Activated naive CD4-positive, alpha-beta T cell treated with anti-CD3 and anti-CD28 coated beads, Interleukin-2, amount 50 U/mL, for 16 hours (primary cell): ENCODE measurements around the gene ARPC2.

Source experiments
- DNase-seq: peaks from one replicate; pipeline ENCODE4 v3.0.0-alpha.2; 2020

Gene ARPC2

GRCh38 chr2:218217360-218218267 lies 625 bp downstream of the ARPC2 start:
- DNase-seq = peak; percentile 69

DNA sequence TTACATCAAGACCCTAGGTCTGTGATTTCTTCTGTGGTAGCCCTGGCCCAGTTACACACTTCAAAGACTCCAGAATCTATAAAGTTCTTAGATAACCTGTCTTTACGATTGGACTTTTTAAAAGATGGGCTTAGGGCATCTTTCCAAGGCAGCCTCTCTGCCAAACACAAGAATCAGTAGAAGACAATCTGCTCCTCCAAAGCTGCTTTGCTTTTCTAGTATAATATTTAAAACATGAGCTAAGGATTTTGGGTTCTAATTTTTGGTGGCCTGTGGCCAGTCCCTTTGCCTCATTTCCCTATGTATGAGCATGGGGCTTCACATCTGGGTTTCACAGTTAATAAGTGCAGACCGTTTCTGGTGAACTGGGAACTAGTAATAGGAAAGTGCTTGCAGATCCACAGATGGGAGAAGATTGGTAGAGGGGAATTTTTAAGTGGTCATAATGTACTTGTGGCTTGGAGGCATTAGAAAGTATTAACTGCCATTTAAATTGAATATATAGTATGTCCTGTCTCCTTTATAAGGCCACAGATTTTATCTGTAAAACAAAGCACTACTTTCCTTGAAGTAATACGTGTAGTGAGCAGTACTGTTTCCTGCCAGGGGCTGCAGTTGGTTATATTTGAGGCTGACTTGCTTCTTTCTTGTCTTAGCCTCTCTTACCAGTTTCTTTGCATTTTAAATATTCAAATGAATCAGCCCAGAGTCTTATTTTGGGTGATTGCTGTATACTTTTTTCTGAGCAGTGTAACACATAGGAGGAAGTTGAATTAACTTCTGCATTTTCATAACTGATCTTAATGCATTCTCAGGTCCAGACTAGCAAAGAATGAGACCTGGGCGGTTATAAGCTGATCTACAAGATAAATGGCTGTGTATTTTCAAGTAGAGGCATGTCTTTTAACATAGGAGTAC lies 1.5 kb downstream of the ARPC2 start:
- DNase-seq = no peak

- no peak for DNase-seq
Measured at GRCh38 chr2:218219934-218220333, 2.9 kb downstream of the ARPC2 start.

DNA sequence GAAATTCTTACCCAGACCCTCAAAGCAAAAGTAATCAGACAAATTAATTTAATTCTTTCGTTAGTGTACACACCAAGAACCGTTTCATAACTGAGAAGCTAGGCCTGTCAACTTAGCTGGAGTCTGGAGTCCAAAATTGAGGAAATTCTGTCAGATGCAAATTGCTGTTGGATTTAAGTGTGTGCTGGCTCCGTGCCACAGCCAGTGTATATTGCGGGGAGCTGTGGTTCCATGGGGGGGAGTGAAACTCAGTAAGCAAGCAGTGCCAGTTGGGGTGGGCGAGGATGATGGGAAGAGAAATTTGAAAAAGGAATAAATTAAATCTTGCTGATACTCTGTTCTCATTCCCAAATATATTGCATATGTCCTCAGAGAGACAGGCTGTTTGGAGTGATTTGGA lies 4.0 kb downstream of the ARPC2 start:
- DNase-seq = no peak

DNA sequence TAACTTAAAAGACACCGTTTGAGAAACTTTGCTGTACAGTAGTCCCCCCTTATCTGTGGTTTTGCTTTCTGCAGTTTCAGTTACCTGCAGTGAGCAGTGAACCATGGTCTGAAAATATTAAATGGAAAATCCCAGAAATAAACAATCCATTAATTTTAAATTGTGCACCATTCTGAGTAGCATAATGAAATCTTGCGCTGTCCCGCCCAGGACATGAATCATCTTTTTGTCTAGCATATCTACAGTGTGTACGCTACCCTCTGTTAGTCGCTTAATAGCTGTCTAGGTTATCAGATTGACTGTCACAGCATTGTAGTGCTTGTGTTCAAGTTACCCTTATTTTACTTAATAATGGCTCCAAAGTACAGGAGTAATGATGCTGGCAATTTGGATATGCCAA lies 6.1 kb downstream of the ARPC2 start:
- DNase-seq = no peak

GRCh38 chr2:218224186-218224585 lies 7.2 kb downstream of the ARPC2 start:
- DNase-seq = no peak

GRCh38 chr2:218226903-218227302 lies 9.9 kb downstream of the ARPC2 start:
- DNase-seq = no peak

DNA sequence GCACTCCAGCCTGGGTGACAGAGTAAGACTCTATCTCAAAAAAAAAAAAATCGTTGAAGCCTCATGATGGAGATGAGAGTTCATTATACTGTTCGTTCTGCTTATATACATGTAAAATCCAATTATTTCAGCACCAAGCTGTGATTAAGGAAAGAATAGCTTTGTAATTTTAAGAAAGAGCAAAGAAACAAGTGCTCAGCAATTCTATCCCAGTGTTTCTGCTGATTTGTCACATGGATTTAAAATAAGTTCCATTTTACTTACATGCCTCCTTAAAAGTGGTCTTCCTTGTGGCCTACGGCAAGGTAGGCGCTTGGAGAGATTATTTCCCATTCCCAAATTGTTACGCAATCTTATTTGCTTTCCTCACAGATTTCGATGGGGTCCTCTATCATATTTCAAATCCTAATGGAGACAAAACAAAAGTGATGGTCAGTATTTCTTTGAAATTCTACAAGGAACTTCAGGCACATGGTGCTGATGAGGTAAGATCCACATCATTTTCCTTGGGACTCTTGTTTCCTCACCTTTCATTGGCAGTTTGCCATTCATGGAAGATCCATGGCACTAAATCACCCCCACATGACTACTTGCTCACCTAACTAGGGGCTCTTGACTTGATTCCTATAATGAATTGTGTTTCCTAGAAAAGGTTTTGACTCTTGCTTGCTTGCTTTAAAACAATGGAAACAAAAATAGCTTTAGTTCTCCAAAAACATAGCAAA lies 11.5 kb downstream of the ARPC2 start:
- no peak for DNase-seq

DNA sequence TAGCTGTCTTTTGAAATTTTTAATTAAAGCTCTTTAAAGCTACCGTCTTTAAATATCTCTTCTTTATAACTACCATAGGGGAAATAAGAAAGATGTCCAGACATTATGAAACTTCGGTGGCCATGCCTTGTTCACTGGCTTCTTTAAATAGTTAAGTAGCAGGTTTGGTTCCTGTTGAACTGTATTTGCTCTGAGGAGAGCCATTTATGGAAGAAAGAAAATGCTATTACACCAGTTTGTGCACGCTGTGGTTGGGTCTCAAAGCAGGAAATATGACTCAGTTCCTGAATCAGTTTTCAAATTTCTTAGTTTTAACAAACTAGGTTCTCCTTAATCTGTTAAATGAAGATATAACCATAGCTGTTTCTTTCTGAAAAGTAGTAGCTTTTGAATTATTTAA lies 12.2 kb downstream of the ARPC2 start:
- DNase-seq = no peak

DNA sequence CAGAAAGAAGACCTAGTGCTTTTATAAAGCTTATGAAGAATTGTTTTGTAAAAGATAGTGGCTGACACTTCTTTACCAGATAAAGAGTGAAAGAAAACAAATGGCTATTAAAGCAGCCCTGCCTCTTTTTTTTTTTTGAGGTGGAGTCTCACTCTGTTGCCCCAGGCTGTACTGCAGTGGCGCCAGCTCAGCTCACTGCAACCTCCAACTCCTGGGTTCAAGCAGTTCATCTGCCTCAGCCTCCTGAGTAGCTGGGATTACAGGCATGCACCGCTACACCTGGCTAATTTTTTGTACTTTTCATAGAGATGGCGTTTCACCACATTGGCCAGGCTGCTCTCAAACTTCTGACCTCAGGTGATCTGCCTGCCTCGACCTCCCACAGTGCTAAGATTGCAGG lies 12.9 kb downstream of the ARPC2 start:
- DNase-seq = no peak

GRCh38 chr2:218230882-218231281 lies 13.9 kb downstream of the ARPC2 start:
- no peak for DNase-seq

DNA sequence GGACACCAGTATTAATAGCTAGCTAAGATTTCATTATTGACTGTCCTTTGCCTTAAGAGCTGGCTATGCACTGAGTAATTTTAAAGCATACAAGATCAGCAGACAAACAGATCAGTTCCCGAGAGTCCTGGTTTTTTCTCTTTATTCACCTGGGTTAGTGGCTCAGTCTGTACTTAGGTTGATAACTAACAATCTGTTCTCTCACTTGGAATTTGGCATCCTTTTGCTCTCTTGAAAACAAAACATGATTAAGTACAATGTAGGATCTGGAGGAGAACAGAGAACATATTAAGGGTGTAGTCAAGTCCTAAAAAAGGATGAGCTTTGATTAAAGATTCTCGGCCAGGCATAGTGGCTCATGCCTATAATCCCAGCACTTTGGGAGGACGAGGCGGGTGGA lies 16.6 kb downstream of the ARPC2 start:
- DNase-seq = no peak

DNA sequence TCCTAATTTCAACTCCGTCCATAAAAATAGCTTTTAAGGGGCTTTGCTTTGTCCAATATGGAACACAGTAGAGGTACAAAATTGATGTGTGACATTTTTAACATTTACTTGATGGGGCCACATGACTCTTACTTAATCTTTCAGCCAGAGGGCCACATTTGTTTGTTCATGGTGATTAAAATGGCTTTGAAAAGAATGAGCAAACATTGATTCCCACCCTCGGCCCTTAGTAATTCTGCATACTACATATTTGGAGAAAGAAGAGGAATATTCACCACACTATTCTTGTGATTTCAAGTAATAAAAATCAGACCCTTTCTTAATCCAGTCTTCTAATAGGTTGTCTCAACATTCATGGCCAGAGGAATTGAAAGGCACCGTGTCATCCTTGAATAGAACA lies 17.5 kb downstream of the ARPC2 start:
- DNase-seq = no peak

GRCh38 chr2:218235017-218235416 lies 18.0 kb downstream of the ARPC2 start:
- DNase-seq = no peak

DNA sequence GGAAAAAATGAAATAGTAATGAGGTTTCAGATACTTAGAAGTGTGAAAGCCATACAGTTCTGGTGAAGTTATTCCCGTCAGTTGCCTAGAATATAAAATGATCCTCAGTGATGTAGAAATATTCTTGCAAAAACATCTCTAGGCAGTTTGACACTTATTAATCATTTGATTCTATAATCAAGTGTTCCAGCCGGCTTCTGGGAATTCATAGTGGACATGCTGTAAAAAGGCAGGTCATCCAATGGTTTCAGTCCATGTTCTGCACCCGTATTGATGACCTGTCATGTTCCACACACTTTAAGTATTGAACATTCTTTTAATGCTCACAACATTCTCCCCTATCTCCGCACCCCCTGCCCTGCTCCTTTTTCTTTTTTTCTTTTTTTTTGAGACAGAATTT lies 19.8 kb downstream of the ARPC2 start:
- DNase-seq = no peak

DNA sequence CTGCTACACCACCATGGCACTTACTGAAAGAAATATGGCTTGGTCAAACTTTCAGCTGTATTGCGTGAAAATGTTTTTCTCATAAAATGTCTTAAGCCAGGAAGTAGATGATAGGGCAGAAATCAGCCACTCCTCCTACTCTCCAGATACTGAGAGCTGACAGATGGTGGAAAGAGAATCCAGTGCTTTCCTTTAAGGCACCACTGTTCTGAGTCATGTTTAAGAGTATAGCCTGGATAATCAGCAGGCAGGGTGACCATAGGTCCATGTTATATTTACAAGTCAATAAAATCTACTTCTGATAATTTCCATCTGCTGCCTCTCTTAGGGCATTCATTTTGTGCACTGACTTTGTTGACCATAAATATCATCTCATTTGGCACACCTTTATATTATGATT lies 21.9 kb downstream of the ARPC2 start:
- DNase-seq = no peak

DNA sequence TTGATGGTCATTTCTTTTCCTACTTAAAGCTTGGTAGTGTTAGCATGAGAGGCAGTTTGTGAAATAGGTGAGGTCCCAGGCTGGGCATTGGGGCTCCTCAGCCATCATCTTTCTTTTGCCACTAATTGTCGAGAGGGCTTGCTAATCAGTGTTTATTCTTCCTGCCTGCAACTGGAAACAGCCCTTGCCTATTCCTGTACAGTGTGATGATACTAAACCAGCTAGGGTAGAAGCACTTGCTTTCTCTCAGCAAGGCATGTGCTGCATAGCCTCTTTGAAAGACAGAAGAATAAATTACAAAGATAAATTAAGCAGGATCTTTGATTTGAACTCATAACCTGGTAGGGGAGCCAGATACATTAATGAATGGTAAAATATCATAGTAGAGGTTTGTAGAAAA lies 27.2 kb downstream of the ARPC2 start:
- no peak for DNase-seq

GRCh38 chr2:218244665-218245064 lies 27.7 kb downstream of the ARPC2 start:
- no peak for DNase-seq

GRCh38 chr2:218245214-218245613 lies 28.2 kb downstream of the ARPC2 start:
- DNase-seq = no peak

DNA sequence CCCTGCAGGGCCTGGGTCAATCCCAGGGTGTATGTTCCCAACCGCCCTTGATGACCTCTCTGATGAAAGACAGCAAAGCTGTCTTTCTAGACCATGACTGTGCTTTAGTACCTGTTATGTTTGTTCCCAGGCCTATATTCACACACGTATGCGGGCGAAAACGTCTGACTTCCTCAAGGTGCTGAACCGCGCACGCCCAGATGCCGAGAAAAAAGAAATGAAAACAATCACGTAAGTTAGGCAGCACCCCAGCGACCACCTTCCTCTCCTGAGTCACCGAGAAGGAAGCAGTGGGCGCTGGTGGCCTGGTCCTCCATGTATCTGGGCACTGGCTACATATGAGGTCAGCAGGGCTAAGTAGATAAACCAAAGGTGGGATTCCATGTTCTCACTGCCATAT lies 32.7 kb downstream of the ARPC2 start:
- no peak for DNase-seq

- DNase-seq = no peak
Measured at GRCh38 chr2:218252509-218253231, 35.7 kb downstream of the ARPC2 start.

DNA sequence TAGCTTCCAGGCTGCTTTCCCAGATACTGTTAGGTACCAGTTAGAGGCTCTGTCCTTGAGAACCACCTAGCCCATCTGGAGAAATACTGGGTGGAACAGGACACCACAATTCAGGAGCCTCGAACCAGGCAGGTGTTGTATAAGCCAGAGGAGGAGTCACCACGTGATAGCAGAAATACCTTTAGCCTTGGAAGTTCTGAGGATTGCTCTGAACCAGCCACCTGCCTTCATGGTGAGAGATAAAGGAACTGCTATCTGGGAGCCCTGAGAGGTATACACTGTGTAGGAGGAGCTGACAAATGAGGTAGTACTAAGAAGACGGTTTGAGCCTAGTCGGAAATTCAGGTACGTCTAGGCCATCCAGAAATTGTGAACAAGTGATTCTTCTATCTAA lies 36.2 kb downstream of the ARPC2 start:
- no peak for DNase-seq

DNA sequence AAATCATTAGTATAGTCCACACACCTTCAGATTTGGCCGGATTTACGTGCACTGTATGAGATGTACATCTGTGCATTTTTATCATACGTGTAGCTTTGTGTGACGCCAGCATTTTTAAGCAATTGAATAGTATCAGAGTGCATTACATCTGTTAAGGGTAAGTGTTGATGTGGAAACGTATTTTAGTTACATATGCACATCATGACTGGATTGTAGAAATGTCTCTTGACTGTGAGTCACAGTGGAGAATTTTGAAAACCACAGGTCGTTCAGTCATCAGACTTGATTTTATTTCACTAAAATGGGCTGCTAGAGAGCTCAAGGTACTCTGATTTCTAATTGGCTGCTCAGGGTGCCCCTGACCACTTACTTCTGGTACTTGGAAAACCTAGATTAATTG lies 38.5 kb downstream of the ARPC2 start:
- DNase-seq = no peak
